ENCODE results near the gene GLP1R. TPM values are rescaled to one million over a fixed set of nuclear protein-coding genes. Genes with fewer than 3 reads are reported as not detected.

GLP1R gene
- 1 to 10 TPM; 5.7 to 6.9 TPM for total RNA-seq

- peaks cover 54% of the 10 kb centered on the region for H3K4me1 ChIP-seq
- 1% methylated on average over 27 to 74 of the region's 74 CpGs for WGBS, 2 donors
- H3K36me3 ChIP-seq (replicated peaks in 1 of 2; ENCODE audit: insufficient read depth in 1 of 2, low read depth in 2 of 2), result no peaks in the 10 kb centered on the region
- TF ChIP-seq POLR2A (IDR thresholded peaks at IDR 0.05), result peak; percentile 26 to 49 (median 48)
- TF ChIP-seq CTCF (IDR thresholded peaks at IDR 0.05), result no peak
- H3K27ac ChIP-seq, result peak within 1 kb of the TSS; percentile 25 to 80 (median 66)
- H3K27me3 ChIP-seq, result no peaks in the 10 kb centered on the region
- intact Hi-C loops (cut with DNase I), result no loop called here
- H3K9me3 ChIP-seq, result no peaks in the 10 kb centered on the region
- ATAC-seq (peak; percentile 73), DNase-seq (peak; percentile 43 to 70 (median 54))
- peak within 1 kb of the TSS; percentile 23 to 24 for H3K4me3 ChIP-seq
These were observed at the start of gene GLP1R for GRCh38 chr6:39048481-39049399. Gene GLP1R, plus strand, starts transcription at chr6:39048781. Its CDS starts 60 bp downstream, at chr6:39048841.

- no peaks in the 10 kb centered on the region for H3K4me1 ChIP-seq
- H3K27me3 ChIP-seq, result no peaks in the 10 kb centered on the region
- DNase-seq (peak in 1 of 4 donors; percentile 17), ATAC-seq (no peak)
- no peaks in the 10 kb centered on the region for H3K36me3 ChIP-seq (replicated peaks in 1 of 2; ENCODE audit: insufficient read depth in 1 of 2, low read depth in 2 of 2)
- H3K4me3 ChIP-seq, result no peak overlapping the region
- no peak overlapping the region for H3K27ac ChIP-seq
- no peak for TF ChIP-seq POLR2A (IDR thresholded peaks at IDR 0.05)
- peak in 3 of 7 experiments; percentile 12 to 36 (median 26) for TF ChIP-seq CTCF (IDR thresholded peaks at IDR 0.05)
- 35 to 50% methylated on average over 3 of the region's 3 CpGs for WGBS, 2 donors
- intact Hi-C loops (cut with DNase I), result no loop called here
- H3K9me3 ChIP-seq, result no peaks in the 10 kb centered on the region
These were observed 45.5 kb upstream of the GLP1R start for GRCh38 chr6:39003072-39003471.

DNA sequence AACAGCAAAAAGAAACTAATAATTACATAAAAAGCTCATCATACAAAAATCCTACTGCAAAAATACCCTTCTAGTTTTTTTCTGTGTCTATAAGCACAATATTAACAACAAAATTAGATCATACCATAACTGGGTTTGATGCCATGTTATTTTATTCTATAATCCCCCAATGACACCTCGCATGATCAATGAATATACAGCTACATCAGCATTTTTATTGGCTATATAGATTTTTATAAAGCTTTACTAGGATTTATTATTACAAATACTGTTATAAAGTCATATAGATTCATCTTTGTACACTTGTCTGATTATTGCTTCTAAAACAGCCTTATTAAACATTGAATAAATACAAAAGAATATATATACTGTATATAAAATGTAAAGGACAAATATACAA is 45.1 kb upstream of the GLP1R start:
- WGBS, 2 donors, result 92 to 98% methylated on average over 1 of the region's 1 CpG

GRCh38 chr6:39004801-39005200 is 43.8 kb upstream of the GLP1R start:
- intact Hi-C loops (cut with DNase I), result no loop called here
- Histone ChIP-seq H3K36me3 (replicated peaks in 1 of 2; ENCODE audit: insufficient read depth in 1 of 2, low read depth in 2 of 2) (no peaks in the 10 kb centered on the region), H3K4me3 (no peak overlapping the region), H3K27me3 (no peaks in the 10 kb centered on the region), H3K9me3 (no peaks in the 10 kb centered on the region), H3K4me1 (peaks cover 6% of the 10 kb centered on the region), H3K27ac (no peak overlapping the region)
- WGBS, 2 donors, result 71 to 88% methylated on average over 2 of the region's 2 CpGs
- no peak for TF ChIP-seq CTCF (IDR thresholded peaks at IDR 0.05)
- no peak for TF ChIP-seq POLR2A (IDR thresholded peaks at IDR 0.05)
- DNase-seq (no peak), ATAC-seq (no peak)

More for the DNA sequence above, 45.1 kb upstream of the GLP1R start:
- Histone ChIP-seq H3K4me3 (no peak overlapping the region), H3K9me3 (no peaks in the 10 kb centered on the region), H3K27me3 (no peaks in the 10 kb centered on the region), H3K36me3 (replicated peaks in 1 of 2; ENCODE audit: insufficient read depth in 1 of 2, low read depth in 2 of 2) (no peaks in the 10 kb centered on the region), H3K27ac (no peak overlapping the region), H3K4me1 (no peaks in the 10 kb centered on the region)
- DNase-seq, result no peak
- intact Hi-C loops (cut with DNase I), result no loop called here
- no peak for ATAC-seq
- no peak for TF ChIP-seq POLR2A (IDR thresholded peaks at IDR 0.05)

DNA sequence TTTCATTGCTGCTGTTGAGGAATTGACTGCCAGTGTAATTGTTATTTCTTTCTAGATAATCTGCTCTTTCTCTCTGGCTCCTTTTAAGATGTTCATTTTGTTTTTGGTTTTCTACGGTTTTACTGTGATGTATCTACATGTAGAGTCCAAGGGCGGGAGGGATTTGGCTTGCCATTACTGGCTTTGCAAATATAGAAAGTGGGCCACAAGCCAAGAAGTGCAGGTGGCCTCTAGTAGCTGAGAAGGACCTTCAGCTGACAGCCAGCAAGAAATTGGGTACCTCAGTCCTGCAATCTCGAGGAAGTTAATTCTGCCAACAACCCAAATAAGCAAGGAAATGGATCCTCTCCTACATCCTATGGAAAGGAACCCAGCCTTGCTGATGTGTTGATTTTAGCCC is 42.8 kb upstream of the GLP1R start:
- intact Hi-C loops (cut with DNase I), result no loop called here
- peak; percentile 38 to 77 (median 71) for DNase-seq
- 31 to 41% methylated on average over 3 of the region's 3 CpGs for WGBS, 2 donors
- Histone ChIP-seq H3K9me3 (no peaks in the 10 kb centered on the region), H3K27ac (no peak overlapping the region), H3K4me1 (peaks cover 6% of the 10 kb centered on the region), H3K27me3 (no peaks in the 10 kb centered on the region), H3K36me3 (replicated peaks in 1 of 2; ENCODE audit: insufficient read depth in 1 of 2, low read depth in 2 of 2) (no peaks in the 10 kb centered on the region), H3K4me3 (no peak overlapping the region)
- TF ChIP-seq POLR2A (IDR thresholded peaks at IDR 0.05) (no peak), CTCF (IDR thresholded peaks at IDR 0.05) (no peak)
- no peak for ATAC-seq
